HG02798 (cell line): ENCODE measurements around the gene EXOC6B.

Experiments used
- ATAC-seq: cut with Tn5 transposase; IDR thresholded peaks from one replicate; pipeline ENCODE4 v1.9.1; 2021; ENCODE audit warnings: mild to moderate bottlenecking; ENCODE audit not compliant: unreplicated experiment, poor library complexity

EXOC6B gene

GRCh38 chr2:72825257-72826155 lies at the start of gene EXOC6B:
EXOC6B (minus strand) TSS chr2:72826033.
- peak; percentile 95 for ATAC-seq

- no peak for ATAC-seq
These were observed 46.0 kb upstream of the EXOC6B start for GRCh38 chr2:72871880-72872279.

- ATAC-seq: no peak
These were observed 45.2 kb upstream of the EXOC6B start for GRCh38 chr2:72871060-72871459.

GRCh38 chr2:72864500-72864899 lies 38.7 kb upstream of the EXOC6B start:
- no peak for ATAC-seq

- no peak for ATAC-seq
These were observed 37.2 kb upstream of the EXOC6B start for GRCh38 chr2:72863046-72863445.

GRCh38 chr2:72862239-72862988 lies 36.6 kb upstream of the EXOC6B start:
- peak; percentile 94 for ATAC-seq

- peak; percentile 68 for ATAC-seq
These were observed 34.0 kb upstream of the EXOC6B start for GRCh38 chr2:72859831-72860262.

- ATAC-seq: no peak
These were observed 25.5 kb upstream of the EXOC6B start for GRCh38 chr2:72851333-72851732.

GRCh38 chr2:72849138-72849462 lies 23.3 kb upstream of the EXOC6B start:
- ATAC-seq: no peak

GRCh38 chr2:72848436-72849137 lies 22.8 kb upstream of the EXOC6B start:
- no peak for ATAC-seq

GRCh38 chr2:72847534-72848315 lies 21.9 kb upstream of the EXOC6B start:
- no peak for ATAC-seq

GRCh38 chr2:72846171-72847095 lies 20.6 kb upstream of the EXOC6B start:
- ATAC-seq: peak; percentile 85

- no peak for ATAC-seq
These were observed 17.5 kb upstream of the EXOC6B start for GRCh38 chr2:72843301-72843700.

- ATAC-seq: no peak
These were observed 15.8 kb upstream of the EXOC6B start for GRCh38 chr2:72841462-72842125.

GRCh38 chr2:72840066-72840465 lies 14.2 kb upstream of the EXOC6B start:
- ATAC-seq: no peak

GRCh38 chr2:72837171-72837570 lies 11.3 kb upstream of the EXOC6B start:
- no peak for ATAC-seq

- no peak for ATAC-seq
These were observed 9.6 kb upstream of the EXOC6B start for GRCh38 chr2:72835403-72835802.

GRCh38 chr2:72834596-72834995 lies 8.8 kb upstream of the EXOC6B start:
- ATAC-seq: no peak
